Measurements from ENCODE around the gene BST1. TPM values are rescaled to one million over a fixed set of nuclear protein-coding genes. Genes with fewer than 3 reads are reported as not detected.

BST1 gene
- total RNA-seq, 2 experiments from 2014 or later, result 0.82 to 1.0 TPM

DNA sequence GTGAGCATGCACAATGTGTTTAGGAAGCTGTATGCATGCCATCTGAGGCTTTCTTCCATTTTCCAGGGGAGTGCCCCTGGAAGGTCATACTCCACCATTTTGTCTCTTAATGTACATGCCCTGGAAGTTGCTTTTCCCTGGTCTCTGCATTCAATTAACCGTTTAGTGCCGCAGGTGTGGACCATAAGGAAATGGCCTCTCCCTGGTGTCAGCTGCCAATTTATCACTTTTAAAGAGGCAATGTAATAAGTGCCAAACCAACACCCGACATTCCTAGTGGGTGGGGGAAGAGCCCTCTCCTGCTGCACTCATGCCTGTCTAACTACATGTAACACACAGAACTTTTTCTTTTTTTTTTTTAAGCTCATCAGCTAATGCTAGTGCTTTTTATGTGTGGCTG is 7.1 kb upstream of the BST1 start:
- no peaks in the 10 kb centered on the region for H3K9me3 Mint-ChIP-seq
- H3K27ac Mint-ChIP-seq, result no peak overlapping the region
- peaks cover 18% of the 10 kb centered on the region for H3K27me3 Mint-ChIP-seq
- POLR2A ChIA-PET, result no interaction called here
- CTCF ChIA-PET, result interaction anchor here (0.7 kb wide), 1 partner anchor 1888 kb away, joined by 3 read pairs; no protein-coding TSS in a partner anchor
- no peaks in the 10 kb centered on the region for H3K36me3 Mint-ChIP-seq (ENCODE audit: low read depth)
- H3K4me3 Mint-ChIP-seq, result no peak overlapping the region
- no peak for DNase-seq
- peaks cover 7% of the 10 kb centered on the region for H3K4me1 Mint-ChIP-seq

DNA sequence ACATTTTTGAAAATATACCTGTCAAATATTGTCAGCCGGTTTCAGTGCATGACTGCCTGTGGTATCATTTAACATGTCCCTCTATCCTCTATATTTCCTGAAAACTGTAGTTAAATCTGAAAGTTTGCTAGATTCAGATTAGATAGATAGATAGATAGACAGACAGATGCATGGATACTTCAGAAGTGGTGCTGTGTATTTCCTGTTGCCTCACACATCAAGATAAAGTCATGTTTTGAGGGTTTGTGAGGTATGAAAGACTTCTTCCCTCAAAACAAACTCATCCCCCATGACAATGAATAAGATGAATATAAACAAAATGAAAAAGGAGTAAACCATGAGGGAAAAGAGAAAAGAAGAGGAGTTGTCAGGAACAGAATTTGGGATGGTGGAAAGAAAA is 6.0 kb upstream of the BST1 start:
- no peak for DNase-seq
- no peaks in the 10 kb centered on the region for H3K36me3 Mint-ChIP-seq (ENCODE audit: low read depth)
- ChIA-PET POLR2A (no interaction called here), CTCF (interaction anchor here (1.1 kb wide), 1 partner anchor 13 kb away, joined by 3 read pairs; no protein-coding TSS in a partner anchor)
- peaks cover 7% of the 10 kb centered on the region for H3K4me1 Mint-ChIP-seq
- no peak overlapping the region for H3K4me3 Mint-ChIP-seq
- H3K27ac Mint-ChIP-seq, result no peak overlapping the region
- no peaks in the 10 kb centered on the region for H3K9me3 Mint-ChIP-seq
- peaks cover 21% of the 10 kb centered on the region for H3K27me3 Mint-ChIP-seq

DNA sequence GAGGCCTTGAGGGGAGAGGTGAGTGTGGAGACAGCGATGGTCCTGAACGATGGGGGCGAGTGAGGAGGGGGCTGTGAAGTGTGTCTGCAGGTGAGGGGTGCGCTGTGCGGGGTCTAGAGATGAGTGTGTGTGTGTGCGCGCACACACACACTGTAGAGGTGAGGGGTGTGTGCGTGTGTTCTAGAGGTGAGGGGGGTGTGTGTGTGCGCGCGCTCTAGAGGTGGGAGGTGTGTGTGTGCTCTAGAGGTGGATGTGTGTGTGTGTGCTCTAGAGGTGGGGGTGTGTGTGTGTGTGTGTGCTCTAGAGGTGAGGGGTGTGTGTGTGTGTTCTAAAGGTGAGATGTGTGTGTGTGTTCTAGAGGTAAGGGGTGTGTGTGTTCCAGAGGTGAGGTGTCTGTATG is 574 bp downstream of the BST1 start:
- peaks cover 23% of the 10 kb centered on the region for H3K27me3 Mint-ChIP-seq
- H3K4me3 Mint-ChIP-seq, result peak overlapping the region; percentile 81
- CTCF ChIA-PET, result no interaction called here
- H3K9me3 Mint-ChIP-seq, result no peaks in the 10 kb centered on the region
- H3K36me3 Mint-ChIP-seq (ENCODE audit: low read depth), result no peaks in the 10 kb centered on the region
- H3K4me1 Mint-ChIP-seq, result peaks cover 16% of the 10 kb centered on the region
- POLR2A ChIA-PET, result no interaction called here
- DNase-seq, result no peak
- peak overlapping the region; percentile 15 for H3K27ac Mint-ChIP-seq

- no peak for DNase-seq
- ChIA-PET CTCF (no interaction called here), POLR2A (no interaction called here)
- Mint-ChIP-seq H3K36me3 (ENCODE audit: low read depth) (no peaks in the 10 kb centered on the region), H3K4me3 (no peak overlapping the region), H3K27ac (no peak overlapping the region), H3K9me3 (no peaks in the 10 kb centered on the region), H3K4me1 (peaks cover 16% of the 10 kb centered on the region), H3K27me3 (peaks cover 22% of the 10 kb centered on the region)
These were observed 1.3 kb downstream of the BST1 start for GRCh38 chr4:15704129-15704528.

GRCh38 chr4:15706646-15707362 is 3.9 kb downstream of the BST1 start:
- Mint-ChIP-seq H3K4me1 (peaks cover 16% of the 10 kb centered on the region), H3K27ac (no peak overlapping the region), H3K27me3 (peaks cover 8% of the 10 kb centered on the region), H3K4me3 (no peak overlapping the region), H3K36me3 (ENCODE audit: low read depth) (no peaks in the 10 kb centered on the region), H3K9me3 (no peaks in the 10 kb centered on the region)
- CTCF ChIA-PET, result no interaction called here
- POLR2A ChIA-PET, result interaction anchor here (0.6 kb wide), 1 partner anchor 223 kb away, joined by 3 read pairs; no protein-coding TSS in a partner anchor
- DNase-seq, result no peak

- ChIA-PET POLR2A (no interaction called here), CTCF (no interaction called here)
- Mint-ChIP-seq H3K9me3 (no peaks in the 10 kb centered on the region), H3K36me3 (ENCODE audit: low read depth) (no peaks in the 10 kb centered on the region), H3K27ac (no peak overlapping the region), H3K4me3 (no peak overlapping the region), H3K27me3 (peaks cover 8% of the 10 kb centered on the region), H3K4me1 (peaks cover 12% of the 10 kb centered on the region)
- no peak for DNase-seq
These were observed 4.5 kb downstream of the BST1 start for GRCh38 chr4:15707363-15707715.

GRCh38 chr4:15711762-15712161 is 8.9 kb downstream of the BST1 start:
- no peaks in the 10 kb centered on the region for H3K27me3 Mint-ChIP-seq
- ChIA-PET POLR2A (no interaction called here), CTCF (interaction anchor here (2.4 kb wide), 1 partner anchor 9 kb away, joined by 6 read pairs; the partner anchor contains the start of gene BST1)

GRCh38 chr4:15712214-15712613 is 9.3 kb downstream of the BST1 start:
- Mint-ChIP-seq H3K9me3 (no peaks in the 10 kb centered on the region), H3K27me3 (no peaks in the 10 kb centered on the region), H3K27ac (no peak overlapping the region), H3K36me3 (ENCODE audit: low read depth) (no peaks in the 10 kb centered on the region), H3K4me3 (no peak overlapping the region), H3K4me1 (no peaks in the 10 kb centered on the region)
- ChIA-PET POLR2A (no interaction called here), CTCF (interaction anchor here (2.4 kb wide), 1 partner anchor 10 kb away, joined by 6 read pairs; the partner anchor contains the start of gene BST1)
- DNase-seq, result no peak

More at GRCh38 chr4:15711762-15712161, 8.9 kb downstream of the BST1 start:
- H3K4me1 Mint-ChIP-seq, result no peaks in the 10 kb centered on the region
- no peaks in the 10 kb centered on the region for H3K9me3 Mint-ChIP-seq
- DNase-seq, result no peak
- no peaks in the 10 kb centered on the region for H3K36me3 Mint-ChIP-seq (ENCODE audit: low read depth)
- no peak overlapping the region for H3K4me3 Mint-ChIP-seq
- no peak overlapping the region for H3K27ac Mint-ChIP-seq

DNA sequence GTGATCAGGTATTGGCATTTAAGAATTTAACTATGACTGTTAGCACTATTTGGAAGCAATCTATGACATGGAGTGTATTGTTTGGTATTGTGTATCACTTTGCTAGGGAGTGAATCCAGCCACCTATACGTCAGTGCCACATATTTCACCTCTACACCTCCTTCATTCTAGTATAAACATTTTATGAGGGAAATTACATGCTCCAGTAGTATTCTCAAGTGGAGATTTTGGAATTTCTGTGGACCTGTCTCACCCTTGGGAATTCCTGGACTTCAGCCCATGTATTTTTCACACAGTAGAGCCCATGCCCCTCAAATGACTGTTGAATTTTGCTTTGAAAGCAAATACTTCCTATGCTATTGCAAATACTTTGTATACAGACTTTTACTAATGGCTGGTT is 11.3 kb downstream of the BST1 start:
- no peaks in the 10 kb centered on the region for H3K9me3 Mint-ChIP-seq
- no peaks in the 10 kb centered on the region for H3K4me1 Mint-ChIP-seq
- POLR2A ChIA-PET, result no interaction called here
- H3K36me3 Mint-ChIP-seq (ENCODE audit: low read depth), result no peaks in the 10 kb centered on the region
- H3K27ac Mint-ChIP-seq, result no peak overlapping the region
- DNase-seq, result no peak
- no peak overlapping the region for H3K4me3 Mint-ChIP-seq
- no peaks in the 10 kb centered on the region for H3K27me3 Mint-ChIP-seq
- CTCF ChIA-PET, result interaction anchor here (1.5 kb wide), 1 partner anchor 42 kb away, joined by 3 read pairs; no protein-coding TSS in a partner anchor

DNA sequence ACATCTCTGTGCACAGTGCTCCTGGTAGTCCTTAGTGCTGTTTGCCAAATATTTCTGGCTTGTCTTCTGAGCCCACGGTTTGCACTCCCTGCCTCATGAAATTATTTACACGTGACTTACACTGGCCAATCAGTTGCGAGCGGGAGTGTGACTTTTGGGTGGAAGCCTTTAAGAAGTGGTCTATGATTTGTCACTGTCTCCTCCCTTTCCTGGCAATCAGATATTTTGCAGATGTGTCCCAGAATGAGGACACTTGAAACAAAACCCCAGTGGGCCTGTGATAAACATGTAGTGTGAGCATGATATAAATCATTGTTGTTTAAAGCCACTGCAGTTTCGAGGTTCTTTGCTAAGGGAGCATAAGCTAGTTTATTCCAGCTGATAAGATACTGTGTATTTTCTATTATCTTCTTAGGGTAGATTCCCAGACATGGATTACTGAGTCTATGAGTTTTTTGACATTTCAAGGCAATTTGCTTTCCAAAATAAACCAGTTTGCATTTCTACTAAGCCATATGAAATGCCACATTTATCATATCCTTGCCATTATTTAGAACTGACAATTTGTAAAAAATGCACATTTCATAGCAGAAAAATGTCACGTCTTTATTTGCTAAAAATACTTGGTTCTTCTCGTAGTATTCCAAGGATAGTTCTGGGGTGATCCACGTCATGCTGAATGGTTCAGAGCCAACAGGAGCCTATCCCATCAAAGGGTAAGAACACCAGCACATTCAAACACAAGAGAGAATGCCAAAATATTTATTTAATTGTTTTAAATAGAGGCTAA is 12.0 kb downstream of the BST1 start:
- POLR2A ChIA-PET, result no interaction called here
- CTCF ChIA-PET, result interaction anchor here (0.6 to 1.3 kb wide), 2 partner anchors 26 to 39 kb away, joined by 3 read pairs; no protein-coding TSS in a partner anchor

GRCh38 chr4:15716115-15716514 is 13.2 kb downstream of the BST1 start:
- no peak for DNase-seq
- Mint-ChIP-seq H3K27ac (no peak overlapping the region), H3K4me3 (no peak overlapping the region), H3K4me1 (no peaks in the 10 kb centered on the region), H3K9me3 (no peaks in the 10 kb centered on the region), H3K36me3 (ENCODE audit: low read depth) (no peaks in the 10 kb centered on the region), H3K27me3 (no peaks in the 10 kb centered on the region)
- ChIA-PET POLR2A (no interaction called here), CTCF (interaction anchor here (1.3 kb wide), 1 partner anchor 38 kb away, joined by 3 read pairs; no protein-coding TSS in a partner anchor)

More for the DNA sequence above, 12.0 kb downstream of the BST1 start:
- Mint-ChIP-seq H3K4me1 (no peaks in the 10 kb centered on the region), H3K9me3 (no peaks in the 10 kb centered on the region), H3K27ac (no peak overlapping the region), H3K36me3 (ENCODE audit: low read depth) (no peaks in the 10 kb centered on the region), H3K27me3 (no peaks in the 10 kb centered on the region), H3K4me3 (no peak overlapping the region)
- no peak for DNase-seq

- Mint-ChIP-seq H3K36me3 (ENCODE audit: low read depth) (no peaks in the 10 kb centered on the region), H3K4me1 (no peaks in the 10 kb centered on the region), H3K4me3 (no peak overlapping the region), H3K27me3 (no peaks in the 10 kb centered on the region), H3K27ac (no peak overlapping the region), H3K9me3 (no peaks in the 10 kb centered on the region)
- ChIA-PET POLR2A (no interaction called here), CTCF (no interaction called here)
- DNase-seq, result no peak
These were observed 14.2 kb downstream of the BST1 start for GRCh38 chr4:15717086-15717485.

DNA sequence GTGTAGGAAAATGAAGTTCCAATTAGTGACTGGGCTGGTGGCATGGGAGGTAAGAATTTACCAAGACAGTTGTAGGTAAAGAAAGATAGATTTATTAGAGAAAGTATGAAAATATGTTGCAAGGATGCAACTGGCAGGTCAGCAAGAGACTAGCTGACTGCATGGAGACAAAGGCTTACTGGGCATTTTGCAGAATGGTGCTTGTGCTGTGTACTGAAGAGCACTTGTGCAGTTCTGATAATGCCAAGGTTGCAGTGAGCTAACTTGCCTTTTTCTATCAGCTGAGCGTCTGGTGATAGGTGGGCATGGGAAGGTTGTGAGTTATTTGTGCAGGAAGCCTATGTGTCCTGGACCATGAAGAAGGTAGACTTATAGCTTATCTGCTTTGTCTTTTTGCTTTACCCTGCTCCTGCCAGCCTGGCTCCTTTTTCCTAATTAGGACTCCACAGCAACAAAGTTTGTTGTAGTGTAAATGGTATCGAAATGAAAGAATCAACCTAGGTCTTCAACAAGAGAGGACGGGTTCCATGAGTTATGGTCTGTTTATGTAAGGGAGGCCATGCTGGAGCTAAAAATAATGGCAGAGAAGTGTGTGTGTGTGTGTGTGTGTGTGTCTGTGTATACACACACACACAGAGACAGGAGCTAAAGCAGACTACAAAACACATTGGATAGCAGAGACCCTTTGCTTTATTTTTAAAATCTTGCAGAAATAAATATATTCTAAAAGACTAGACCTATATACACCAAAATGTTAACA is 15.0 kb downstream of the BST1 start:
- CTCF ChIA-PET, result interaction anchor here (0.5 to 1.1 kb wide), 3 partner anchors 26 to 533 kb away, joined by 3 read pairs; no protein-coding TSS in a partner anchor
- Mint-ChIP-seq H3K9me3 (no peaks in the 10 kb centered on the region), H3K4me1 (no peaks in the 10 kb centered on the region), H3K27me3 (no peaks in the 10 kb centered on the region), H3K4me3 (no peak overlapping the region), H3K36me3 (ENCODE audit: low read depth) (no peaks in the 10 kb centered on the region), H3K27ac (no peak overlapping the region)
- POLR2A ChIA-PET, result no interaction called here
- no peak for DNase-seq

Measured in activated CD4-positive, alpha-beta T cell treated with anti-CD3 and anti-CD28 coated beads, Interleukin-2, amount 10 ng/mL, durations not matched to agents 7 days and 5 days (primary cell).